ENCODE measurements around the gene IGLL5. TPM values are rescaled to one million over a fixed set of nuclear protein-coding genes. Genes with fewer than 3 reads are reported as not detected.

Gene IGLL5
- total and polyA plus RNA-seq, 9 of the 15 experiments (the other 6 are each of a cell fraction or from before 2014, with no cell fraction given): not detected

DNA sequence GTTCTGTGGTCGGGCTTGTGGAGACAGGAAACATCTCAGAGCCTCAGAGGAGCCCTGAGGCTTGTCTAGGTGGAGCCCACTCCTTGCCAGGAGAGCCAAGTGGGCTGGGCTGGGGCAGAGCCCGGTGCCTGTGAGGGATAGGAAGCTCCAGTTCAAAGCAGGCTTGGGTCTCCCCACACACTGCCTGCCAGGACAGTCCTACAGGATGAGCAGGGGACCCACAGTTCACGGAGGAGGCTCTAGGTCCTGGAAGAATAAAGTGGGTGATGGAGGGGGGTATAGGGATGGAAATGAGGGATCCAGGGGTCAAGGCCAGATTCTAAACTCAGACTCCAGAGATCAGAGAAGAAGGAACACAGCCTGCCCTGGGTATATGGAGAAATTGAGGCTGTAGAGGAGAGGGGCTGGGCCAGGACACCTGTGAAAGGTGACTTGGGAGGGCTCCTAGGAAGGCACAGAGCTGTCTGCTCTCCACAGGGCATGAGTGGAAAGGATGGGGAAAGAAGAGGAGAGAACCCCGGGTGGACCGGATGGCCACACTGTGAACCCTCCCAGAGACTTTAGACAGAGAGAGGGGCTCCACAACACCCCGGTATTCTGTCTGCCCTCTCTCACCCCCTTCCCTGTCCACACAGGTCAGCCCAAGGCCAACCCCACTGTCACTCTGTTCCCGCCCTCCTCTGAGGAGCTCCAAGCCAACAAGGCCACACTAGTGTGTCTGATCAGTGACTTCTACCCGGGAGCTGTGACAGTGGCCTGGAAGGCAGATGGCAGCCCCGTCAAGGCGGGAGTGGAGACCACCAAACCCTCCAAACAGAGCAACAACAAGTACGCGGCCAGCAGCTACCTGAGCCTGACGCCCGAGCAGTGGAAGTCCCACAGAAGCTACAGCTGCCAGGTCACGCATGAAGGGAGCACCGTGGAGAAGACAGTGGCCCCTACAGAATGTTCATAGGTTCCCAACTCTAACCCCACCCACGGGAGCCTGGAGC, 7.4 kb downstream of the IGLL5 start (continued):
- TF ChIP-seq, protein P1, sequence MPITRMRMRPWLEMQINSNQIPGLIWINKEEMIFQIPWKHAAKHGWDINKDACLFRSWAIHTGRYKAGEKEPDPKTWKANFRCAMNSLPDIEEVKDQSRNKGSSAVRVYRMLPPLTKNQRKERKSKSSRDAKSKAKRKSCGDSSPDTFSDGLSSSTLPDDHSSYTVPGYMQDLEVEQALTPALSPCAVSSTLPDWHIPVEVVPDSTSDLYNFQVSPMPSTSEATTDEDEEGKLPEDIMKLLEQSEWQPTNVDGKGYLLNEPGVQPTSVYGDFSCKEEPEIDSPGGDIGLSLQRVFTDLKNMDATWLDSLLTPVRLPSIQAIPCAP (CRISPR knock-in tag; IDR thresholded peaks at IDR 0.05; ENCODE audit: borderline replicate concordance): no peak

DNA sequence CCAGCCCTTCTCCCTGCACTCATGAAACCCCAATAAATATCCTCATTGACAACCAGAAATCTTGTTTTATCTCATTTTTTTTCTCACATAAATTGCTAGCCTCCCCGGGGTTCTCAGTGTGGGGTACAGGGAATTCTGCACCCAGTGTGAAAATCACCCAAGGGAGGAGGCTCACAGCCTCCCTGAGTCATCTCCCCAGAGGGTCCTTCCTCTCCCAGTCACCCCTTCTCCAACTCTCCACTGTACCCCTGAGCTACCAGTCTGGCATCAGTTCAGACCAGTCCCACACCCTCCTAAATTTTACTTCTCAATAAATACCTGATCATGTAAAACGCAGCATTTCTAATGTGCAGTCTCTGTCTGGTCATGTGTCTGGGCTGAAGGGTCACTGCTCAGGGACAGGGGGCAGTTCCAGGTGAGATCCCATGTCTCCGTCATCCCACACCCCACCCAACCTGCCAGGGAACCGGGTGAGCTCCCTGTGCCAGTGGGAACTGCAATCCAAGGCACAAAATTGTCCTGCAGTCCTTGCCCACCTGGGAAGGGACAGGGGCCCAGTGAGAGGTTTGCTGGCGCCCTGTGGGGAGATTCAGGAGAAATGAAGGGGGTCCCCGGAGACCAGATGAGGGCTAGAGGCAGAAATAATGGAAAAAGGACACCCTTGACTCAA, 8.3 kb downstream of the IGLL5 start:
- Histone ChIP-seq H3K27me3 (ENCODE audit: control insufficient read depth in 2 of 2, insufficient read depth in 2 of 2, low read length in 2 of 2) (peaks cover 15 to 43% of the 10 kb centered on the region in 2 experiments; a peak in 4 of 5 replicates), H3K4me1 (replicated peaks in 1 of 2; ENCODE audit: control insufficient read depth in 2 of 2, insufficient read depth in 2 of 2, low read length in 2 of 2) (no peaks in the 10 kb centered on the region), H4K20me1 (replicated peaks; ENCODE audit: control insufficient read depth, insufficient read depth, low read length) (peaks cover 51% of the 10 kb centered on the region), H3K9me3 (replicated peaks; ENCODE audit: control insufficient read depth, insufficient read depth, low read depth, low read length) (no peaks in the 10 kb centered on the region), H3K79me2 (ENCODE audit: control insufficient read depth, insufficient read depth, low read length) (no peaks in the 10 kb centered on the region), H3K36me3 (ENCODE audit: control insufficient read depth, insufficient read depth, low read length) (no peaks in the 10 kb centered on the region), H3K27ac (ENCODE audit: extremely low read depth, low read depth, low read length) (no peak overlapping the region), H3K9ac (ENCODE audit: insufficient read depth in 1 of 2, low read depth in 2 of 2, low read length in 2 of 2) (peak overlapping the region in 1 of 2 experiments; percentile 37; a peak in 1 of 4 replicates), H3K4me2 (ENCODE audit: insufficient read depth, low read length) (no peak overlapping the region), H2AFZ (ENCODE audit: low read depth, low read length) (no peak overlapping the region), H3K4me3 (no peak overlapping the region), H3K9me1 (ENCODE audit: control insufficient read depth, insufficient read depth, low read length) (no peaks in the 10 kb centered on the region)
- ATAC-seq (no peak), FAIRE-seq (no peak), DNase-seq (ENCODE audit: extremely low read depth in 1 of 4, low spot score in 3 of 4) (peak in 3 of 4 experiments; percentile 49 to 57 (median 56))
- in situ Hi-C loops (cut with MboI) (no loop called here), intact Hi-C loops (cut with micrococcal nuclease) (loop anchor here (2.0 kb wide), 1 partner anchor 13 kb away; no protein-coding TSS in a partner anchor)
- ChIA-PET CTCF (ENCODE audit: low intra/inter-chr PET ratio) (interaction anchor here (1.8 kb wide), 1 partner anchor 12 kb away, joined by 4 read pairs; no protein-coding TSS in a partner anchor), POLR2A (interaction anchor here (0.5 to 6.6 kb wide), 13 partner anchors 9 to 190 kb away, joined by 3 to 41 read pairs (median 3); partner anchors contain the start of gene IGLL5)
- BruUV-seq (replicated peaks): no TSS peak
- WGBS (ENCODE audit: insufficient coverage, low coverage, missing lambda C conversion rate): under 1% methylated on average over 6 of the region's 6 CpGs
- TF ChIP-seq, protein P2, sequence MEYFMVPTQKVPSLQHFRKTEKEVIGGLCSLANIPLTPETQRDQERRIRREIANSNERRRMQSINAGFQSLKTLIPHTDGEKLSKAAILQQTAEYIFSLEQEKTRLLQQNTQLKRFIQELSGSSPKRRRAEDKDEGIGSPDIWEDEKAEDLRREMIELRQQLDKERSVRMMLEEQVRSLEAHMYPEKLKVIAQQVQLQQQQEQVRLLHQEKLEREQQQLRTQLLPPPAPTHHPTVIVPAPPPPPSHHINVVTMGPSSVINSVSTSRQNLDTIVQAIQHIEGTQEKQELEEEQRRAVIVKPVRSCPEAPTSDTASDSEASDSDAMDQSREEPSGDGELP (CRISPR knock-in tag; IDR thresholded peaks at IDR 0.05; ENCODE audit: borderline replicate concordance): peak; percentile 28; the same call in 1 of the 2 replicates
- TF ChIP-seq, protein P3, sequence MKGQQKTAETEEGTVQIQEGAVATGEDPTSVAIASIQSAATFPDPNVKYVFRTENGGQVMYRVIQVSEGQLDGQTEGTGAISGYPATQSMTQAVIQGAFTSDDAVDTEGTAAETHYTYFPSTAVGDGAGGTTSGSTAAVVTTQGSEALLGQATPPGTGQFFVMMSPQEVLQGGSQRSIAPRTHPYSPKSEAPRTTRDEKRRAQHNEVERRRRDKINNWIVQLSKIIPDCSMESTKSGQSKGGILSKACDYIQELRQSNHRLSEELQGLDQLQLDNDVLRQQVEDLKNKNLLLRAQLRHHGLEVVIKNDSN (CRISPR knock-in tag; IDR thresholded peaks at IDR 0.05): no peak
- peak; percentile 15 for TF ChIP-seq HNRNPLL (IDR thresholded peaks at IDR 0.05; ENCODE audit: low read depth, low read length, poor library complexity, severe bottlenecking)
- TF ChIP-seq, protein P4, sequence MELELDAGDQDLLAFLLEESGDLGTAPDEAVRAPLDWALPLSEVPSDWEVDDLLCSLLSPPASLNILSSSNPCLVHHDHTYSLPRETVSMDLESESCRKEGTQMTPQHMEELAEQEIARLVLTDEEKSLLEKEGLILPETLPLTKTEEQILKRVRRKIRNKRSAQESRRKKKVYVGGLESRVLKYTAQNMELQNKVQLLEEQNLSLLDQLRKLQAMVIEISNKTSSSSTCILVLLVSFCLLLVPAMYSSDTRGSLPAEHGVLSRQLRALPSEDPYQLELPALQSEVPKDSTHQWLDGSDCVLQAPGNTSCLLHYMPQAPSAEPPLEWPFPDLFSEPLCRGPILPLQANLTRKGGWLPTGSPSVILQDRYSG (tag; conservative IDR thresholded peaks at IDR 0.05; ENCODE audit: low read depth): no peak
- 0 out of 2 replicates have a peak, but pooled peaks have one; percentile 70 for TF ChIP-seq PRMT5 (CRISPR knock-in tag; IDR thresholded peaks at IDR 0.05)
- TF ChIP-seq, protein P5, sequence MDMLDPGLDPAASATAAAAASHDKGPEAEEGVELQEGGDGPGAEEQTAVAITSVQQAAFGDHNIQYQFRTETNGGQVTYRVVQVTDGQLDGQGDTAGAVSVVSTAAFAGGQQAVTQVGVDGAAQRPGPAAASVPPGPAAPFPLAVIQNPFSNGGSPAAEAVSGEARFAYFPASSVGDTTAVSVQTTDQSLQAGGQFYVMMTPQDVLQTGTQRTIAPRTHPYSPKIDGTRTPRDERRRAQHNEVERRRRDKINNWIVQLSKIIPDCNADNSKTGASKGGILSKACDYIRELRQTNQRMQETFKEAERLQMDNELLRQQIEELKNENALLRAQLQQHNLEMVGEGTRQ (CRISPR knock-in tag; IDR thresholded peaks at IDR 0.05): 0 out of 2 replicates have a peak, but pooled peaks have one; percentile 12
- no peak for TF ChIP-seq BRD4 (IDR thresholded peaks at IDR 0.05)

All from K562 (cell line).